Lower leg skin (tissue), 3 donors: ENCODE results near the gene NTM.

Experiments
- CTCF ChIP-seq, 3 donors: fragments of 450-650 bp; IDR thresholded peaks; one replicate each; pipeline ENCODE4 v1.5.1; 2016; ENCODE audit warnings: antibody characterized with exemption in 3 of 3, mild to moderate bottlenecking in 3 of 3, moderate library complexity in 2 of 3
- POLR2A ChIP-seq, 2 donors: fragments of 450-650 bp; IDR thresholded peaks; one replicate each; pipeline ENCODE4 v1.6.1; 2016 to 2017; ENCODE audit warnings: antibody characterized with exemption in 2 of 2, mild to moderate bottlenecking in 1 of 2, moderate library complexity in 1 of 2

GRCh38 chr11:131823772-131824171 lies 453.4 kb downstream of the NTM start:
- TF ChIP-seq CTCF (IDR thresholded peaks at IDR 0.05): no peak
- TF ChIP-seq POLR2A (IDR thresholded peaks at IDR 0.05): no peak
